HEK293 (cell line): ENCODE data around the gene GRIN2A.

ENCODE experiments used
- CTCF ChIA-PET: fragments of 350-600 bp; formaldehyde crosslinking; extraction: SDS; loops from one replicate; lab custom pipeline; 2021; ENCODE audit warnings: antibody characterized with exemption; lab: Yijun Ruan, JAX
- POLR2A ChIA-PET: fragments of 300-600 bp; formaldehyde crosslinking; extraction: SDS; loops from one replicate; lab custom pipeline; 2020; ENCODE audit warnings: antibody characterized with exemption, inconsistent platforms; lab: Yijun Ruan, JAX
- H3K27ac ChIP-seq: fragments of 200-500 bp; sonication (Bioruptor generic); 2 replicates; pipeline ENCODE4 v1.5.1; 2014; ENCODE audit warnings: low read depth, low read length, control low read depth, inconsistent platforms; ENCODE audit errors: extremely low read depth
- H3K36me3 ChIP-seq, 2 experiments: fragments of 200-500 bp in 1 of 2; sonication (Bioruptor generic) in 1 of 2; 1 replicate in 1 of 2; 2 replicates in 1 of 2; pipeline ENCODE4 v1.5.1; 2014 to 2017; ENCODE audit warnings: inconsistent platforms in 2 of 2, low read length in 2 of 2; ENCODE audit not compliant: control insufficient read depth in 2 of 2, insufficient read depth in 1 of 2
- H3K4me1 ChIP-seq: fragments of 200-500 bp; sonication (Bioruptor generic); 2 replicates; pipeline ENCODE4 v1.5.1; 2014; ENCODE audit warnings: mild to moderate bottlenecking, low read length, inconsistent platforms; ENCODE audit not compliant: control insufficient read depth, insufficient read depth
- H3K4me3 ChIP-seq: 2 replicates; pipeline ENCODE4 v1.5.1; 2011; ENCODE audit warnings: low read depth, mild to moderate bottlenecking, control low read depth, low read length, moderate library complexity
- H3K9me3 ChIP-seq: fragments of 200-500 bp; sonication (Bioruptor generic); 2 replicates; pipeline ENCODE4 v1.5.1; 2014; ENCODE audit warnings: low read depth, low read length, inconsistent platforms; ENCODE audit not compliant: control insufficient read depth, insufficient read depth
- GLIS2 ChIP-seq: fragments of 450-650 bp; formaldehyde crosslinking; IDR thresholded peaks from 2 replicates; pipeline ENCODE4 v1.5.1; 2016; ENCODE audit warnings: missing biosample characterization, missing genetic modification characterization
- PRDM1 ChIP-seq: fragments of 450-650 bp; formaldehyde crosslinking; IDR thresholded peaks from 2 replicates; pipeline ENCODE4; 2016; ENCODE audit warnings: missing biosample characterization, missing genetic modification characterization
- SCRT1 ChIP-seq: fragments of 450-650 bp; formaldehyde crosslinking; IDR thresholded peaks from 2 replicates; pipeline ENCODE4 v1.5.1; 2016; ENCODE audit warnings: missing biosample characterization, missing genetic modification characterization, borderline replicate concordance
- TRIM28 ChIP-seq: IDR thresholded peaks from 2 replicates; pipeline ENCODE4 v1.6.1; 2011; ENCODE audit warnings: low read length, control low read depth, borderline replicate concordance
- ZBTB20 ChIP-seq: fragments of 450-650 bp; formaldehyde crosslinking; IDR thresholded peaks from 2 replicates; pipeline ENCODE4 v1.5.1; 2016; ENCODE audit warnings: missing biosample characterization, missing genetic modification characterization
- ZFHX2 ChIP-seq: fragments of 450-650 bp; formaldehyde crosslinking; conservative IDR thresholded peaks from 2 replicates; pipeline ENCODE4 v1.5.1; 2016; ENCODE audit warnings: missing biosample characterization, missing genetic modification characterization
- ZFP3 ChIP-seq: fragments of 450-650 bp; formaldehyde crosslinking; IDR thresholded peaks from 2 replicates; pipeline ENCODE4 v1.5.1; 2016; ENCODE audit warnings: low read depth, missing biosample characterization, missing genetic modification characterization
- ZFP37 ChIP-seq: fragments of 450-650 bp; formaldehyde crosslinking; IDR thresholded peaks from 2 replicates; pipeline ENCODE4 v1.5.1; 2016; ENCODE audit warnings: missing biosample characterization, missing genetic modification characterization
- ZFP69B ChIP-seq: fragments of 450-650 bp; formaldehyde crosslinking; IDR thresholded peaks from 2 replicates; pipeline ENCODE4 v1.5.1; 2016; ENCODE audit warnings: missing biosample characterization, missing genetic modification characterization
- ZNF121 ChIP-seq: fragments of 450-650 bp; formaldehyde crosslinking; IDR thresholded peaks from 2 replicates; pipeline ENCODE4 v1.5.1; 2016; ENCODE audit warnings: missing biosample characterization, missing genetic modification characterization
- ZNF133 ChIP-seq: fragments of 450-650 bp; formaldehyde crosslinking; IDR thresholded peaks from 2 replicates; pipeline ENCODE4 v1.5.1; 2016; ENCODE audit warnings: missing biosample characterization, missing genetic modification characterization
- ZNF146 ChIP-seq: fragments of 450-650 bp; formaldehyde crosslinking; IDR thresholded peaks from 2 replicates; pipeline ENCODE4 v1.5.1; 2016; ENCODE audit warnings: missing biosample characterization, missing genetic modification characterization
- ZNF302 ChIP-seq: fragments of 450-650 bp; formaldehyde crosslinking; IDR thresholded peaks from 2 replicates; pipeline ENCODE4 v1.5.1; 2016; ENCODE audit warnings: missing biosample characterization, missing genetic modification characterization, low read depth
- ZNF354C ChIP-seq: fragments of 450-650 bp; formaldehyde crosslinking; IDR thresholded peaks from 2 replicates; pipeline ENCODE4 v1.5.1; 2016; ENCODE audit warnings: missing biosample characterization, missing genetic modification characterization, low read depth, borderline replicate concordance
- ZNF473 ChIP-seq: fragments of 450-650 bp; formaldehyde crosslinking; IDR thresholded peaks from 2 replicates; pipeline ENCODE4 v1.5.1; 2017; ENCODE audit warnings: missing biosample characterization, missing genetic modification characterization
- ZNF768 ChIP-seq: fragments of 450-650 bp; formaldehyde crosslinking; IDR thresholded peaks from 2 replicates; pipeline ENCODE4 v1.5.1; 2018; ENCODE audit warnings: missing biosample characterization, mild to moderate bottlenecking, missing genetic modification characterization
- TF ChIP-seq, protein P1 (sequence below): fragments of 450-650 bp; formaldehyde crosslinking; IDR thresholded peaks from 2 replicates; pipeline ENCODE4 v1.5.1; 2016; ENCODE audit warnings: missing biosample characterization, missing genetic modification characterization
- TF ChIP-seq, protein P2 (sequence below): fragments of 450-650 bp; formaldehyde crosslinking; IDR thresholded peaks from 2 replicates; pipeline ENCODE4 v1.5.1; 2016; ENCODE audit warnings: missing biosample characterization, missing genetic modification characterization, borderline replicate concordance
- TF ChIP-seq, protein P3 (sequence below): sonication (generic); formaldehyde crosslinking; IDR thresholded peaks from 2 replicates; pipeline ENCODE4 v1.8.1; 2022; ENCODE audit warnings: mild to moderate bottlenecking, moderate library complexity, missing genetic modification reagents
- TF ChIP-seq, protein P4 (sequence below): IDR thresholded peaks from 2 replicates; pipeline ENCODE4 v1.6.1; 2011; ENCODE audit warnings: mild to moderate bottlenecking, low read depth, low read length, borderline replicate concordance
- TF ChIP-seq, protein P5 (sequence below): fragments of 450-650 bp; formaldehyde crosslinking; IDR thresholded peaks from 2 replicates; pipeline ENCODE4 v1.5.1; 2016; ENCODE audit warnings: missing biosample characterization, missing genetic modification characterization
- TF ChIP-seq, protein P6 (sequence below): fragments of 450-650 bp; formaldehyde crosslinking; IDR thresholded peaks from 2 replicates; pipeline ENCODE4 v1.5.1; 2016; ENCODE audit warnings: missing biosample characterization, missing genetic modification characterization
- TF ChIP-seq, protein P7 (sequence below): fragments of 450-650 bp; formaldehyde crosslinking; IDR thresholded peaks from 2 replicates; pipeline ENCODE4 v1.5.1; 2016; ENCODE audit warnings: missing biosample characterization, missing genetic modification characterization

The GRIN2A gene

DNA sequence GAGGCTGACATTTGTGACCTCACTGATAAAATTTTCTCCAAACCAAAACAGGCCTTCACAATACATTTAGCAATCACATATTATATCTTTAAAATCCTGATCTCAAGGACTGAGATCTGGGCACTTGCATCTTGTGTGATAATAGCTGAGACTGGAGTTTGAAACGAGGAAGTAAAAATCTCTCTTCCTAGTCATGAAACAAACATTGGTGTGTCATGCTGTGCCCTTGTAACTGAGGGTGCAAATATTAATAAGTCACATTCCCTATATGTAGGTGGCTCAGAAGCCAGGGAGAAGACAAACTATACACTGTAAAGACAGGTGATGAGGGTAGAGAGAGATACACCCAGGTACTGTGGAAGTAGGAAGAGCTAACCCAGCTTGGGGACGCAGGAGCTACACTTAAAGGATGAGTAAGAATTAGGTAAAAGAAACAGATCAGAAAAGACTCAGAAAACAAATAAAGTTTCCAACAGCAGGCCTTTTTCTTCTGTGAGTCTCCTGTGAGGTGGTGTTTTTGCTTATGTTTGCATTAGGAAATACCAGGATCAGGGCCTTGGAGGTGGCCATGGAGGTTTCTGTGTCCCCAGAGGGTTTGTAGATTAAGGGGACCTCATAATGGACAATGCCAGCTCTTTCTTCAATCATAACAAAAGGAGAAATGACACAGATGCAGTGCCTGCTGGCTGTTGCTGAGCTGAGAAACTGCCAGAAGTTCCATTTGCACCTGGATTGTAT, 335.7 kb downstream of the GRIN2A start (continued):
- TF ChIP-seq, protein P1, sequence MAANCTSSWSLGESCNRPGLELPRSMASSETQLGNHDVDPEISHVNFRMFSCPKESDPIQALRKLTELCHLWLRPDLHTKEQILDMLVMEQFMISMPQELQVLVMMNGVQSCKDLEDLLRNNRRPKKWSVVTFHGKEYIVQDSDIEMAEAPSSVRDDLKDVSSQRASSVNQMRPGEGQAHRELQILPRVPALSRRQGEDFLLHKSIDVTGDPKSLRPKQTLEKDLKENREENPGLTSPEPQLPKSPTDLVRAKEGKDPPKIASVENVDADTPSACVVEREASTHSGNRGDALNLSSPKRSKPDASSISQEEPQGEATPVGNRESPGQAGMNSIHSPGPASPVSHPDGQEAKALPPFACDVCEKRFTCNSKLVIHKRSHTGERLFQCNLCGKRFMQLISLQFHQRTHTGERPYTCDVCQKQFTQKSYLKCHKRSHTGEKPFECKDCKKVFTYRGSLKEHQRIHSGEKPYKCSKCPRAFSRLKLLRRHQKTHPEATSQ = no peak
- TF ChIP-seq, protein P2, sequence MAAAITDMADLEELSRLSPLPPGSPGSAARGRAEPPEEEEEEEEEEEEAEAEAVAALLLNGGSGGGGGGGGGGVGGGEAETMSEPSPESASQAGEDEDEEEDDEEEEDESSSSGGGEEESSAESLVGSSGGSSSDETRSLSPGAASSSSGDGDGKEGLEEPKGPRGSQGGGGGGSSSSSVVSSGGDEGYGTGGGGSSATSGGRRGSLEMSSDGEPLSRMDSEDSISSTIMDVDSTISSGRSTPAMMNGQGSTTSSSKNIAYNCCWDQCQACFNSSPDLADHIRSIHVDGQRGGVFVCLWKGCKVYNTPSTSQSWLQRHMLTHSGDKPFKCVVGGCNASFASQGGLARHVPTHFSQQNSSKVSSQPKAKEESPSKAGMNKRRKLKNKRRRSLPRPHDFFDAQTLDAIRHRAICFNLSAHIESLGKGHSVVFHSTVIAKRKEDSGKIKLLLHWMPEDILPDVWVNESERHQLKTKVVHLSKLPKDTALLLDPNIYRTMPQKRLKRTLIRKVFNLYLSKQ (tag by site-specific recombination) = no peak
- no peak for TF ChIP-seq ZNF768 (tag by site-specific recombination)

DNA sequence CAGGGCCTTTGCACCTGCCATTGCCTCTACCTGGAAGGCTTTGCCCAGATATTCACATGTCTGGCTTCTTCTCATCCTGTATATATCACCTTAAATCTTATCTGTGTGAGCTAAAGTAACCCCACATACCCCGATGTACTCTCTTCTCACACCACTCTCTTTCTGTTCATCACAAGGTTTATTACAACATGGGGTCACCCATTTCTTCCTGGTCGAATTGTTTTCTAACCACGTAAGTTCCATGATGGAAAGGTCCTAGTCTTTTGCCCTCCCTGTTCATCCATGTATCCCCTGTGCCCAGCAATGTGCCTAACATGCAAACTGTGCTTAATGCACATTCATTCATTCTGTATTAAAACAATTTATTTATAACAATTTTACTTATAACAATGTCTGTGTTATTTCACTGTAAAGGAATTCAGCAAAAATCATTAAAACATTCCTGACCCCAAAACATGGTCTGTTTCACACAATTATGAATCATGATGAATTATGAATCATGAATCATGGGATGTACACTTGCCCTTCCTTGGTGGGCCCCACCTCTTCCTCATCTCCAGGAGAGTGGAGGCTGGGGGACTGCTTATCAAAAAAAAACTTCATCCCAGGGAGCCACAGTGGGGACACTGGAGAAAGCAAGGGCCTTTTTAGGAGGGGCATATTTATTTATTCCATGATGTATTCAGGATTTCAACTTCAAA, 336.4 kb downstream of the GRIN2A start:
- Histone ChIP-seq H3K9me3 (no peaks in the 10 kb centered on the region), H3K4me1 (no peaks in the 10 kb centered on the region), H3K4me3 (no peak overlapping the region), H3K27ac (no peak overlapping the region), H3K36me3 (no peaks in the 10 kb centered on the region)
- TF ChIP-seq ZBTB20 (tag by site-specific recombination) (no peak), ZNF121 (tag by site-specific recombination) (no peak), ZFP3 (tag by site-specific recombination) (no peak), ZNF302 (no peak), ZFHX2 (tag by site-specific recombination) (no peak), GLIS2 (no peak), TRIM28 (no peak), ZNF473 (tag by site-specific recombination) (no peak), ZFP37 (tag by site-specific recombination) (no peak), ZNF133 (tag by site-specific recombination) (no peak), ZNF146 (tag by site-specific recombination) (no peak), PRDM1 (no peak), ZNF354C (no peak), SCRT1 (tag by site-specific recombination) (no peak), ZFP69B (tag by site-specific recombination) (no peak)
- TF ChIP-seq, protein P3, sequence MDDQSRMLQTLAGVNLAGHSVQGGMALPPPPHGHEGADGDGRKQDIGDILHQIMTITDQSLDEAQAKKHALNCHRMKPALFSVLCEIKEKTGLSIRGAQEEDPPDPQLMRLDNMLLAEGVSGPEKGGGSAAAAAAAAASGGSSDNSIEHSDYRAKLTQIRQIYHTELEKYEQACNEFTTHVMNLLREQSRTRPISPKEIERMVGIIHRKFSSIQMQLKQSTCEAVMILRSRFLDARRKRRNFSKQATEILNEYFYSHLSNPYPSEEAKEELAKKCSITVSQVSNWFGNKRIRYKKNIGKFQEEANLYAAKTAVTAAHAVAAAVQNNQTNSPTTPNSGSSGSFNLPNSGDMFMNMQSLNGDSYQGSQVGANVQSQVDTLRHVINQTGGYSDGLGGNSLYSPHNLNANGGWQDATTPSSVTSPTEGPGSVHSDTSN (CRISPR knock-in tag) = no peak
- TF ChIP-seq, protein P4, sequence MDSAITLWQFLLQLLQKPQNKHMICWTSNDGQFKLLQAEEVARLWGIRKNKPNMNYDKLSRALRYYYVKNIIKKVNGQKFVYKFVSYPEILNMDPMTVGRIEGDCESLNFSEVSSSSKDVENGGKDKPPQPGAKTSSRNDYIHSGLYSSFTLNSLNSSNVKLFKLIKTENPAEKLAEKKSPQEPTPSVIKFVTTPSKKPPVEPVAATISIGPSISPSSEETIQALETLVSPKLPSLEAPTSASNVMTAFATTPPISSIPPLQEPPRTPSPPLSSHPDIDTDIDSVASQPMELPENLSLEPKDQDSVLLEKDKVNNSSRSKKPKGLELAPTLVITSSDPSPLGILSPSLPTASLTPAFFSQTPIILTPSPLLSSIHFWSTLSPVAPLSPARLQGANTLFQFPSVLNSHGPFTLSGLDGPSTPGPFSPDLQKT = no peak
- TF ChIP-seq, protein P5, sequence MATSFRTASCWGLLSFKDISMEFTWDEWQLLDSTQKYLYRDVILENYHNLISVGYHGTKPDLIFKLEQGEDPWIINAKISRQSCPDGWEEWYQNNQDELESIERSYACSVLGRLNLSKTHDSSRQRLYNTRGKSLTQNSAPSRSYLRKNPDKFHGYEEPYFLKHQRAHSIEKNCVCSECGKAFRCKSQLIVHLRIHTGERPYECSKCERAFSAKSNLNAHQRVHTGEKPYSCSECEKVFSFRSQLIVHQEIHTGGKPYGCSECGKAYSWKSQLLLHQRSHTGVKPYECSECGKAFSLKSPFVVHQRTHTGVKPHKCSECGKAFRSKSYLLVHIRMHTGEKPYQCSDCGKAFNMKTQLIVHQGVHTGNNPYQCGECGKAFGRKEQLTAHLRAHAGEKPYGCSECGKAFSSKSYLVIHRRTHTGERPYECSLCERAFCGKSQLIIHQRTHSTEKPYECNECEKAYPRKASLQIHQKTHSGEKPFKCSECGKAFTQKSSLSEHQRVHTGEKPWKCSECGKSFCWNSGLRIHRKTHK (tag by site-specific recombination) = no peak
- TF ChIP-seq, protein P6, sequence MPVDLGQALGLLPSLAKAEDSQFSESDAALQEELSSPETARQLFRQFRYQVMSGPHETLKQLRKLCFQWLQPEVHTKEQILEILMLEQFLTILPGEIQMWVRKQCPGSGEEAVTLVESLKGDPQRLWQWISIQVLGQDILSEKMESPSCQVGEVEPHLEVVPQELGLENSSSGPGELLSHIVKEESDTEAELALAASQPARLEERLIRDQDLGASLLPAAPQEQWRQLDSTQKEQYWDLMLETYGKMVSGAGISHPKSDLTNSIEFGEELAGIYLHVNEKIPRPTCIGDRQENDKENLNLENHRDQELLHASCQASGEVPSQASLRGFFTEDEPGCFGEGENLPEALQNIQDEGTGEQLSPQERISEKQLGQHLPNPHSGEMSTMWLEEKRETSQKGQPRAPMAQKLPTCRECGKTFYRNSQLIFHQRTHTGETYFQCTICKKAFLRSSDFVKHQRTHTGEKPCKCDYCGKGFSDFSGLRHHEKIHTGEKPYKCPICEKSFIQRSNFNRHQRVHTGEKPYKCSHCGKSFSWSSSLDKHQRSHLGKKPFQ (tag by site-specific recombination) = no peak
- TF ChIP-seq, protein P7, sequence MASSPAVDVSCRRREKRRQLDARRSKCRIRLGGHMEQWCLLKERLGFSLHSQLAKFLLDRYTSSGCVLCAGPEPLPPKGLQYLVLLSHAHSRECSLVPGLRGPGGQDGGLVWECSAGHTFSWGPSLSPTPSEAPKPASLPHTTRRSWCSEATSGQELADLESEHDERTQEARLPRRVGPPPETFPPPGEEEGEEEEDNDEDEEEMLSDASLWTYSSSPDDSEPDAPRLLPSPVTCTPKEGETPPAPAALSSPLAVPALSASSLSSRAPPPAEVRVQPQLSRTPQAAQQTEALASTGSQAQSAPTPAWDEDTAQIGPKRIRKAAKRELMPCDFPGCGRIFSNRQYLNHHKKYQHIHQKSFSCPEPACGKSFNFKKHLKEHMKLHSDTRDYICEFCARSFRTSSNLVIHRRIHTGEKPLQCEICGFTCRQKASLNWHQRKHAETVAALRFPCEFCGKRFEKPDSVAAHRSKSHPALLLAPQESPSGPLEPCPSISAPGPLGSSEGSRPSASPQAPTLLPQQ (tag by site-specific recombination) = no peak
- ChIA-PET POLR2A (no interaction called here), CTCF (no interaction called here)
